KOPT-K1 (cell line): Measurements from ENCODE around the gene HIVEP3.

ENCODE experiments used
- H3K27ac ChIP-seq: fragments of 200-600 bp; sonication (generic); 2 replicates; pipeline ENCODE4 v1.5.1; 2016; ENCODE audit warnings: antibody characterized with exemption, mild to moderate bottlenecking, low read depth, low read length; ENCODE audit not compliant: poor library complexity, severe bottlenecking
- H3K36me3 ChIP-seq: fragments of 200-600 bp; sonication (generic); 2 replicates; pipeline ENCODE4 v1.5.1; 2017; ENCODE audit warnings: antibody characterized with exemption, mild to moderate bottlenecking, low read length, moderate library complexity; ENCODE audit not compliant: insufficient read depth
- H3K9me3 ChIP-seq: fragments of 200-600 bp; sonication (generic); 2 replicates; pipeline ENCODE4 v1.5.1; 2017; ENCODE audit warnings: antibody characterized with exemption, low read length, mild to moderate bottlenecking; ENCODE audit not compliant: insufficient read depth, poor library complexity, severe bottlenecking

HIVEP3 gene

DNA sequence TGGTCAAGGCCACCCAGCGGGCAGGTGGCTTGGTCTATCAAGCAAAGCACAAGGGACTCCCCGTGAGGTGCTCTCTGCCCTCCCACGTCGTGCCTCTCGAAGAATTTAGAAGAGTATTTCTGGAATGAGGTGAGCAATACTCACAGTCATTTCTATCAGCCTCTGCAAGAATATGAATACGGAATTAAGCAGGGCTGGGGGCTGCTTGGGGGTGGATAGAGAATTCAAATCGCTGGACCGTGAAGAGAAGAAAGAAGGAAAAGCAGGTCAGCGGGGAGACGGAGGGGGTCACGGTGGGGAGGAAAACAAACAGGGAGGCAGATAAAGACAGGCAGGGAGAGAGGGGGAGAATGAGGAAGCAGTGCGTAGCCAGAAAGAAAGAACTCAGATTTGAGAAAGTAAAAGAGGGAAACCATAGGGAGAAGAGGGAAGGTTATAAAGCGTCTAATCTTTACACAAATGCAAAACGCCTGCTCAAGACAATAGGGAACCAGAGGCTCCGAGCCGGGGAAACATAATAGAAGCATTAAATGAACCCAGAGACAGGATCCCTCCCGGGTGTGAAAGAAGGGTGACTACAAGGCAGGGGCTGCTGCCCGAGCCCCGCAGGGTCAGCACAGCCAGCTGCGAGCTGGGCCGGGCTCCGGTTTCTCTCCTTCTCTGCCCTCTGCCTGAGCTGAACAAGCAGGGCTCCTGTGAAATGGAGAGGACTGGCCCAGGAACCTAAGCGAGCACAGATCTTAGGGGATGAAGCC lies 432.2 kb downstream of the HIVEP3 start:
- Histone ChIP-seq H3K36me3 (no peaks in the 10 kb centered on the region), H3K9me3 (no peaks in the 10 kb centered on the region), H3K27ac (no peak overlapping the region)

DNA sequence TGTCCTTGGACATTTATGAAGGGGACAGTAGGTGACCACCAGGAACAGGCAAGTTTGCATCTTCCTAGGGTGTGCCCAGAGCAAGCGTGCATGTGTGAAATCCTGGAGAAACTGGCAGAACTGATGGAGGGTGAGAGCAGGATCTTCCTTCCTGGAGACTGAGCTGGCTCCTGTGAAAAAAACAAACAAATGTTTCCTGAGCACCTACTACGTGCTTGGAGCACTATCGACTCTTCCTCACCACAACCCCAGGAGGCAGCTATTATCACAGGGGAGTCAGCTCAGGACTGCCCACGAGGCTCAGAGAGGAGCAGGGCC lies 432.7 kb downstream of the HIVEP3 start:
- Histone ChIP-seq H3K9me3 (no peaks in the 10 kb centered on the region), H3K27ac (no peak overlapping the region), H3K36me3 (no peaks in the 10 kb centered on the region)

DNA sequence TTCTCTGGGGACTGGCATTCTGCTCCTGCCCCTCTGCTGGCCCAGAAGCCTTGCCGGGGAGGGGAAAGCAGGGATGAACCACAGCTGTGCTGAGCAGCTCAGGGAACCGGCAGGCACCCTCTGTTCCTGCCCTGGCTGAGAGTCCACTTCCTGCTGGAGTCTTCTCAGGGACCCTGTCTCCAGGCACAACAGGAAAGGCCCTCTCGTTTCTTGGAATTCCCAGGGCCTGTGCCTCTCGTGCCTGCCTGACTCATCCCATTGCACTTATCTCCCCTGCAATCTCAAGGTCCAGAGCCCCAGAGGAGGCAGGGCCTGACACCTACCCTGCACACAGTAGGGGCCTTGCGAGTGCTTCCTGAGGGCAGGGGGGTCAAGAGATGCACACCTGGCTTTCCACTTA lies 433.1 kb downstream of the HIVEP3 start:
- Histone ChIP-seq H3K9me3 (no peaks in the 10 kb centered on the region), H3K36me3 (no peaks in the 10 kb centered on the region), H3K27ac (no peak overlapping the region)

DNA sequence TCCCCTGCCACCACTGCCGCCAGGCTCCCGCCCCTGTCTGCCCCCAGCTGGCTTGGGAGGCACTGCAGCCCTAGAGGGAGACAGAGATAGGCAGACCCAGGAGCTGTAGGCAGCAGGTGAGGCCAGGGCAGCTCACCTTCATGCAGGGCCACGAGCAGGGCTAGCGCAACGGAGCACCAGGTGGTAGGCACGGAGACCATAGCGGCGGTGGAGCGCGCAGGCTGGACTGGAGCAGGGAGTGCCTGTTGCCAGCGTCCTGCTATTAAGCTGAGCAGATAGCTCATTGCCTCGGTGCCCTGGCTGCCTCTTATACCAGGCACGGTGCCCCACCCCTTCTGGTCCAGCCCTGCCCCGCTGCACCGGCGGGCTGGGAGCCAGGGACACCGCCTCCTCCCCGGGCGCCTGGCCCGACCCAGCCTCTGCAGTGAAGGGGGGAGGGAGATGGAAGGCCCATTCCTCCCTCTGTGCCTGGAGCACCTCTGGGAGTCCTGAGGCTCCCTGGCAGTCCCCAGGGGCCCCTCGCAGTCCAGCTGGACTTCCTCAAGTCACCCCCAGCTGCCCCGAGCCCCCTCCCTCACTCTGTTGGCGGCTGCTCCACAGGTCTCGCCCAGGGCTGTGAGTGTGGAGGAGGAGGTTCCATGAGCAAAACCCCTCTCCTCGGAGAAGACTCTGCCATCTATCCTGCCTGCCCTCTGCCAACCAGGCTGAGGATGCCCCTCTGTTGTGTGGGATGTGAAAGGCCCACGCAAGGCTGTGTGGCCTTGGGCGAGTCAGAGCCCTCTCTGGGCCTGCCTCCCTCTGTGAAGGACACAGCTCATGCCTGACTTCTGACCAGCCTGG lies 434.1 kb downstream of the HIVEP3 start, which contains the start of gene EDN2:
EDN2 (minus strand) TSS at position 282 of the 840 bp plus-strand sequence; CDS start at position 200, 82 bp downstream.
- Histone ChIP-seq H3K9me3 (no peaks in the 10 kb centered on the region), H3K27ac (no peak within 1 kb of the TSS), H3K36me3 (no peaks in the 10 kb centered on the region)

DNA sequence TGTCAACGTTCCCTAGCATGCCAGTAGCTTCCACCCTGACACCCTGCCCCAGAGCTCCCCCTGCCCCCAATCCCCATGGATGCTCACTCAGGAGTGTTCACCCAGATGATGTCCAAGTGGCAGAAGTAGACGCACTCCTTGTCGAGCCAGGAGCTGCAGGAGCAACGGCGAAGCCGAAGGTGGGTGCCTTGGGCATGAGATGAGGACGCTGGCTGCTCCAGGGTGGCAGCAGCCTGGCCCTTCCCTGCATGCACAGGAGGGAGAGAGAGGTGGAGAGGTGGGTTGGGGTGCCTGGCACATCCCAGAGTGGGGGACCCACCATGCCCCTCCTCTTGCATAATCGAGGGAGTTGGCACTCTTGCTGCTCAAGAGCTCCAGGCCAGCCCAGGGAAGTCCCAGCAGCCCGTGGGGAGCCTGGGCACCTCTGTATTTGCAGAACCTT lies 434.7 kb downstream of the HIVEP3 start:
- Histone ChIP-seq H3K9me3 (no peaks in the 10 kb centered on the region), H3K27ac (no peak overlapping the region), H3K36me3 (no peaks in the 10 kb centered on the region)

DNA sequence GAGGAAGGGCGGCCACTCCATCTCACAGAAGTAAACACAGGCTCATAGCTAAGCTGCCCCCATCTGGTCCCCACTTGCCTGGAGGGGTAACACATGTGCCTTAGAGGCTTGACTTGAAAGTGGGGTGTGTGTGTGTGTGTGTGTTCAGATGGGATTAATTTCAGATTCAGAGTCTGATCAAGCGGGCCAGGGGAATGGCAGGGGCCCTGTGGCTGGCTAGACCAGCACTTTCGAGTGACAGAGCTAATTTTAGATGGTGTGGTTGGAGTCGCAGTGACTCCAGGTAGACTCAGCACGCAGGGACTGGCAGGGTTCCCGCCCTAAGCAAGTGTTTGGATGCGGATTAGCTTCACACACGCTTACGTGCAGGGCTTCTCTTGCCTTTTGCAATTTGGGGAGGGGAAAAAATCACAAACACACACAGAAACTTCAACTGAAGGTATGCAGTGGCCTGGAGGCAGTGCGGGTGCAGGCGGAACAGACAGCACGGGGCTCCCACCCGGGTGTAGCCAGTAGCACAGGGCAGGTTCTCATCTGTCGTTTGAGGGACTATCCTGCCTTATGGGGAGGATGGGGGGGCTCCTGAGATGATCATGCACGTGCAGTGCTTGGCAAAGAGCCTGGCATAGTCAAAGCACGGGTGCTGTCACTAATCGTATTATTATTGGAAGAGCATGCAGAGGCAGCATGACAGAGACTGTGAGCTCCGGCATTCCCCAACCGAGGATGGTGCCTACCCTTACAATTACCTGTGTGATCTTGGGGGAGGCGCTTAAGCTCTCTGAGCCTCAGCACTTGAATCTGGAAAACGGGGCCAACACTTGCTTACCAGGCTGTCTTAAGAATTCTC lies 435.5 kb downstream of the HIVEP3 start:
- H3K9me3 ChIP-seq = no peaks in the 10 kb centered on the region
- no peaks in the 10 kb centered on the region for H3K36me3 ChIP-seq
- no peak overlapping the region for H3K27ac ChIP-seq

DNA sequence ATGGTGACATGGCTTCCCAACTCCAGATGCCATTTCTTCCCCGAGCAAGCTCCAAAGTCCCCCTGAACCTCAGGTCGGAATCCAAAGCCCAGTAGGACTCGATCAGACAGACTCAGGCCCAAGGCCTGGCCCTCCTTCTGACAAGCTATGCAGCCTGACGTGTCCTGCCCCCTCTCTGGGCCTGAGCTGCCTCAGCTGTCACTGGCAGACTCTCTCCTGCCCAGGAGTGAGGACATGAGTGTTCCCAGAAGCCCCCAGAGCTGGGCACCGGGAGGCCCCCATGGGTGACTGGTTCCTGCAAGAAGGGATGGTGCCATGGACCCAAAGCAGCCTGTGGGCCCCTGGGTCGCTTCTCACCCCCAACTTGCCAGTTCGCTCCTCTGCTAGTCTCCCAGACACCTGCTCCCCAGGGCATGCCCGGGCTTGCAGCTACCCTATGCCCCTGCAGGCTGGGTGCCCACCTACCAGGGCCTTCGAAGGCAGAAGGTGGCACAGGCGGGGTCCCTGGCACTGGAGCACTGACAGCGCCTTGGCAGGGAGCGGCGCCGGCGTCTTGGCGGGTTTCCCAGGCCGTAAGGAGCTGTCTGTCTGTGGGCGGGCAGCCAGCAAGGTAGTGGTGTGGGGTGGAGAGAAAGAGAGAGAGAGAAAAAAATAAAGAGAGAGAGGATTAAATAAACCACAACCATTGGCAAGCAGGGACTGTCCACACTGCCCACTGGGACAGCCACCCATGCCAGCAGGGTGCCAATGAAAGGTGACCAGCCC lies 436.5 kb downstream of the HIVEP3 start:
- Histone ChIP-seq H3K27ac (no peak overlapping the region), H3K36me3 (no peaks in the 10 kb centered on the region), H3K9me3 (no peaks in the 10 kb centered on the region)

DNA sequence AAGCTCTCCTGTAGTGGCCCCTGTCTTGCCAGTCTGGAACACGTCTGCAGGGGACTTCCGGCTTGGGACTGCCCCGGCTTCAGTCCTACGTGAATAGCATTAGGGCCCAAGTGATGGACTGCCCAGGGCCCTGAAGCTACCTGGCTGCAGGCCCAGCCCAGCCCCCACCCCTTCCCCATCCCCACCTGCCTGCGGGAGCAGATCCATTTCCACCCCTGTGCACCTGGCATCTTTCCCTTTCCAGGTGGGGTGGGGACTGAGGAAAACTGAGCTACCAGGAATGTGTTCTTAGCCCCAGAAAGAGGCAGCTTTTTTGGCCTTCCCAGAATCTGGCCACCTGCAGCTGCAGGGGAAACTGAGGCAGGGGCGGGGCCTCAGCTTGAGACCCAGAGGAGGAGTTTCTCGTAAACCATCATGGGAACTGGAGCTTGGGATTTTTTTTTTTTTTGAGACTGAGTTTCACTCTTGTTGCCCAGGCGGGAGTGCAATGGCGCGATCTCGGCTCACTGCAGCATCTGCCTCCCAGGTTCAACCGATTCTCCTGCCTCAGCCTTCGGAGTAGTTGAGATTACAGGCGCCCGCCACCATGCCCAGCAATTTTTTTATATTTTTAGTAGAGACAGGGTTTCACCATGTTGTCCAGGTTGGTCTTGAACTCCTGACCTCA lies 437.5 kb downstream of the HIVEP3 start:
- Histone ChIP-seq H3K9me3 (no peaks in the 10 kb centered on the region), H3K27ac (no peak overlapping the region)

DNA sequence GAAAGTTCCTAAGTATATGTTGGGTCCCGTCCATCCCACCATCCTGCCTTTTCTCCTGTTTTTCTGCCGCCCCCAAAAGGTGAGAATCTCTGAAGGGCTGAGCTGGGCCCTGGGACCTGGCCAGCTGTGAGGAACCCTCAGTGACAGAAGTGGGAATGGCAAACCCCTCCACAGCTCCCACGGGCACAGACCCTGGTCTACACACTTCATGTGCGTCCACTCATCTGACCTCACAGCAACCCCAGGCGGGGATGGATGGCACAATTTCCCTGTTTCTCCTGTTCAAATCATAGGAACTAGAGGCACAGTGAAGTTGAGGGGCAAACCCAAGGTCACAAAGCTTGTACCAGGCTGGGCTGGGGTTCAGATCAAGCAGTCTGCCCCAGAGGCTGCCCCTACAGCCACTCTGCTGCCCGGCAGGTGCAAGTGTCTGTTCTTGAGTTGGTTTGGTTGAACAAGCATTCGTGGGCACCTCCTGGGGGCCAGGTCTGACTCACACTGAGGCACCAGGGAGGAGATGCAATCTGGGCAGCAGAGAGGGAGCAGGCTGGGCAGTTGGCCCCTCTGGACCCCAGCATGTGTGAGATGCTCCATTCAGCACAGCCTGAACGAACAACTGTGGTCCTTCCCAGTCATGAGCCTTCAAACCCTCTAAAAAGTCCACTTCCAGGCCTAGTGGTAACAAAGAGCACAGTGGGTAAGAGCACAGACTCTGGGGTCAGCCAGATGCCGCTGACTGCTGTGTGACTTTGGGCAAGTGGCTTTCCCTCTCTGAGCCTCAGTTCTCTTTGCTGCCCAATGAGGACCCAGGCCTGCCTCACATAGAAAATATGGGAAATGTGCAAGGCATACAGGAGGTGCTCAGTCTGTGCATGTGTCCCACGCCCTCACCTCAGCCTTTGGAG lies 438.3 kb downstream of the HIVEP3 start:
- Histone ChIP-seq H3K9me3 (no peaks in the 10 kb centered on the region), H3K27ac (no peak overlapping the region), H3K36me3 (no peaks in the 10 kb centered on the region)

More for the DNA sequence above, 437.5 kb downstream of the HIVEP3 start:
- H3K36me3 ChIP-seq = no peaks in the 10 kb centered on the region

DNA sequence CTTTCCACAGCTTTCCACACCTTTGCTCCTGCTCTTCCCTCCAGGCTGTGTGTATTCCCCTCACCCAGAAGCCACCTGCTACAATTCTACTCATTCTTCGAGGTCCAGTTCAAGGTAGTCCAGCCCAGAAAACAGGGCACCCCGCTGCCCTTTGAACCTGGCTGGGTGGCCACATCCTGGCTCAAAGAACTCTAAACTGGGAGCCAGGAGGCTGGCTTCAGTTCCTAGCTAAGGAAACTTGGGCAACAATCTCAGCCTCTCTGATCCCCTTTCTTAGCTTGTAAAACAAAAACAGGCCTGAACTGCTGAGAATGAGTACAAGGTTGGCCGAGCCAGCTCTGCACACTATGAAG lies 438.9 kb downstream of the HIVEP3 start:
- H3K36me3 ChIP-seq = no peaks in the 10 kb centered on the region
- H3K9me3 ChIP-seq = no peaks in the 10 kb centered on the region
- H3K27ac ChIP-seq = no peak overlapping the region

DNA sequence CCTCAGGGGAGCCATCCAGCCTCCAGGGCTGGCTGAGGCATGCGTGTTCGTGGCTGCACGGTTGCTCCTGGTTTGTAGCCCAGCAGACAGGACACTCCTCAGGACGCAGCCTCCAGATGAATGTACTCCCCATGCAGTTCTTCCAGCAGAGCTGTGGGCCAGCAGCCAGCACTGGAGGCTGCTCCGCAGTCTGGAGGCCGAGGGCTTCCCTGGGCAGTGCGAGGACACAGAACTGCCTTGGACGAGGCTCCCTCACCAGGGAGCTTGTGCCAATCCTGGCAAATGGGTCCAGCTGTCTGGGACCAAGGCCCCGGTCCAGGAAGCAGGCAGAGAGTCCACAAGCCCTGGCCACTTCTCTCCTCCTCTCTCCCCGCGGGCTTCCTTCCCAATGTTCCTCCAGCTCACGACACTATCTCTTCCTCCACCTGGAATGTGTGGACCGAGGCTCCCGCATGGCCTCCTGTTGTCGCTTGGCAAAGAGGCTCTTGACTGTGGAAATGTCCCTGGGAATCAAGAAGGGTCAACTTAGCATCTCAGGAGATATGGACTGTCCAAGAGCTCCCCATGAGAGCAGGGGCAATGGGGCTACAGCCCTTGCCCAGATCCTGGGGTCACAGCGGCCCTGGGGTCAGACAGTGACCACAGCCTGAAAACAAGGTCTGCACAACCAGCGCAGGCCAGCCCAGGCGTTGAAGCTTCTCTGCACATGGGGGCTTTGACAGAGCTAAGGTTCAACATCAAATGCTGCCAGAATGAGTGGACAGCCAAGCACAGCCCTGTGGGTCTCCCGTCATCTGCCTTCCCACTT lies 439.5 kb downstream of the HIVEP3 start:
- H3K9me3 ChIP-seq = no peaks in the 10 kb centered on the region
- no peaks in the 10 kb centered on the region for H3K36me3 ChIP-seq
- no peak overlapping the region for H3K27ac ChIP-seq

DNA sequence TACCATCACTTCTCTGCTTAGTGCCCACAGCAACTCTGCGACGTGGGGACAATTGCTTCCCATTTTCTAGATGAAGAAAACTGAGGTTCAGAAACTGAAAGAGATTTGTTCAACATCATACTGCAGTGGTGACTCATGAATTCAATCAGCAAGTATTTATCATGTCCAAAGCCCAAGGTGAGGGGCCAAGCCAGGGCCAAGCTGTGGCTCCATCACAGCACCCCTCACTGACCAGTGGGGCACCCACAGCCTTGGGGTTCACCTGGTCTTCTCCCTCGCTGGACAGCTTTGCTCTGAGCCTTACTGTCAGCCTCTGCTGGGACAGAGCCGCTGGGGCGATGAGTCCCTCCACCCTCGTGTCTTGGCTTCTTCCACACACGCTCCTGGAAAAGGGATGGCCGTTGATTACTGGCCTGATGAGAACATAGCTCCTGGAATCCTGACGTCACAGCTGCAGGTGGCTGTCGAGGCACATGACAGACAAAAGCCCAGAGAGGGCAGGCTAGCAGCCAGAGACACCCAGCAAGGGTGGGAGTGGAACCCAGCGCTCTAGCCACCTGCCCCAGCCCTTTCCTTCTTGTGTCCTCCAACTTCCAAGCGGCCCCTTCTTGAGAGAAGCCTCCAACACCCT lies 440.5 kb downstream of the HIVEP3 start:
- Histone ChIP-seq H3K9me3 (no peaks in the 10 kb centered on the region), H3K27ac (no peak overlapping the region), H3K36me3 (no peaks in the 10 kb centered on the region)
